Colonic mucosa (tissue), 4 donors: Measurements from ENCODE around the gene BCL7A. TPM values are rescaled to one million over a fixed set of nuclear protein-coding genes. Genes with fewer than 3 reads are reported as not detected.

ENCODE experiments used
- DNase-seq: peaks from one replicate; pipeline ENCODE4 v3.0.0-alpha.2; 2020
- H3K27ac ChIP-seq: fragments of 200-600 bp; one replicate; pipeline ENCODE4 v1.8.0; 2021
- H3K27me3 ChIP-seq: fragments of 200-600 bp; one replicate; pipeline ENCODE4 v1.8.0; 2021
- H3K36me3 ChIP-seq: fragments of 200-600 bp; one replicate; pipeline ENCODE4 v1.8.0; 2021
- H3K4me1 ChIP-seq: fragments of 200-600 bp; one replicate; pipeline ENCODE4 v1.8.0; 2021; ENCODE audit warnings: mild to moderate bottlenecking
- H3K4me3 ChIP-seq: fragments of 200-600 bp; one replicate; pipeline ENCODE4 v1.8.0; 2021
- H3K9ac ChIP-seq, 2 donors: one replicate each; pipeline ENCODE4 v1.7.0; 2013; ENCODE audit warnings: control low read depth in 2 of 2, low read depth in 2 of 2, low read length in 2 of 2
- H3K9me3 ChIP-seq: fragments of 200-600 bp; one replicate; pipeline ENCODE4 v1.8.0; 2021
- intact Hi-C: fragments of 100-400 bp; cut with DNase I; formaldehyde crosslinking; loops from one replicate; pipeline ENCODE4 v1.14.1; 2022
- total RNA-seq, 2 donors: library from RNA; stranded (reverse); fragmentation: NEBNext Ultra II Directional in 1 of 2; extraction: Animal tissue kit (Norgen Biotek cat#: 25700) in 1 of 2; gene quantifications; one replicate each; pipeline ENCODE4 v1.2.1, GENCODE V29; 2021
- TF ChIP-seq, protein P1 (sequence below): fragments of 200-600 bp; IDR thresholded peaks from one replicate; pipeline ENCODE4 v1.8.0; 2022; ENCODE audit warnings: antibody characterized with exemption, mild to moderate bottlenecking
- donor health status: healthy.
- donor health status: DM: no; HTN: no; CAD: no.
- donor health status: DM: no; HTN: no; CAD: no.

Gene BCL7A
- total RNA-seq, 2 donors from 2014 or later: 7.0 to 10.0 TPM

DNA sequence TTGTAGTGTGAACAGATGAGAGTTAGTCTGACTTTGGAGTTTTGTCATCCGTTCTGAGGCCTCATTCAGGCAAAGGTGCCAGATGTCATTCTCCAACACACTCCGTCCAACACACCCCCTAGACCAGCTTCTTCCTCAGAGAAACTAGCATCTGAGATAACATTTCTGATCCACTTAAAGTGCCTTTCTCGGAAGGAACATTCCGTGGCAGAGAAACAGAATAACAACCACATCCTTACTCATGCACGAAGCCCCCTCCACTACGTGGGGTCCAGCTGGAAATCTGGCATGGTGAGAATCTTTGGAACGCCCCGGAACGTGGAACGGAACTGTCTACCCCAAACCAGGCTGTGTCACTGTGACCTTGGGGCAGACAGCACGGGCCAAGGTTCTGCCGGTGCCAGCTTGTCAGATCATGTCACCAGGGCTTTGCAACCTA lies 17.0 kb upstream of the BCL7A start:
- Histone ChIP-seq H3K9ac (no peak overlapping the region), H3K27me3 (no peaks in the 10 kb centered on the region), H3K36me3 (no peaks in the 10 kb centered on the region), H3K27ac (no peak overlapping the region), H3K4me1 (no peaks in the 10 kb centered on the region), H3K9me3 (no peaks in the 10 kb centered on the region), H3K4me3 (no peak overlapping the region)
- TF ChIP-seq, protein P1, sequence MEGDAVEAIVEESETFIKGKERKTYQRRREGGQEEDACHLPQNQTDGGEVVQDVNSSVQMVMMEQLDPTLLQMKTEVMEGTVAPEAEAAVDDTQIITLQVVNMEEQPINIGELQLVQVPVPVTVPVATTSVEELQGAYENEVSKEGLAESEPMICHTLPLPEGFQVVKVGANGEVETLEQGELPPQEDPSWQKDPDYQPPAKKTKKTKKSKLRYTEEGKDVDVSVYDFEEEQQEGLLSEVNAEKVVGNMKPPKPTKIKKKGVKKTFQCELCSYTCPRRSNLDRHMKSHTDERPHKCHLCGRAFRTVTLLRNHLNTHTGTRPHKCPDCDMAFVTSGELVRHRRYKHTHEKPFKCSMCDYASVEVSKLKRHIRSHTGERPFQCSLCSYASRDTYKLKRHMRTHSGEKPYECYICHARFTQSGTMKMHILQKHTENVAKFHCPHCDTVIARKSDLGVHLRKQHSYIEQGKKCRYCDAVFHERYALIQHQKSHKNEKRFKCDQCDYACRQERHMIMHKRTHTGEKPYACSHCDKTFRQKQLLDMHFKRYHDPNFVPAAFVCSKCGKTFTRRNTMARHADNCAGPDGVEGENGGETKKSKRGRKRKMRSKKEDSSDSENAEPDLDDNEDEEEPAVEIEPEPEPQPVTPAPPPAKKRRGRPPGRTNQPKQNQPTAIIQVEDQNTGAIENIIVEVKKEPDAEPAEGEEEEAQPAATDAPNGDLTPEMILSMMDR: no peak
- intact Hi-C loops: no loop called here
- no peak for DNase-seq

DNA sequence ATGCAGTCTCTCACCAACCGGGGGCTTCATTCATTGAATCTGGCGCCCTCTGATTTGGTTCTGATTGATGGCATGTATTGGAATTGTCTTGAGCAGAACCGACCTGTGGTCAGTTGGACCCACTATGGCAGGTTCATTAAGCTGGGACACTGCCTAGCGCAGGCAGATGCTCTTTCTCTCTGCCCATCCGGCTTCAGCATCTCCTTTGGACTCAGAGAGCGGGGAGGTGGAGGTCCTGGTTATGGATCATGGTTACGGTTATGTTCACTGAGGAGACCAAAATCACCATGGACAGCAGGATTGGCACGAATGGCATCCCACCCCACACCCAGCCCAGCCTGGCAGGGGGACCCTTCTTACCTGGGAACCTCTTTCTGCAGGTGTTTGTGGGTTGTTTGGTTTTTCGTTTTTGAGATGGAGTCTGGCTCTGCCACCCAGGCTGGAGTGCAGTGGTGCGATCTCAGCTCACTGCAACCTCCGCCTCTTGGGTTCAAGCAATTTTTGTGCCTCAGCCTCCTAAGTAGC lies 16.4 kb upstream of the BCL7A start:
- intact Hi-C loops: no loop called here
- no peak overlapping the region for H3K9ac ChIP-seq
- no peaks in the 10 kb centered on the region for H3K4me1 ChIP-seq
- H3K27ac ChIP-seq: no peak overlapping the region
- H3K4me3 ChIP-seq: no peak overlapping the region
- no peaks in the 10 kb centered on the region for H3K36me3 ChIP-seq
- TF ChIP-seq, protein P1: no peak
- H3K27me3 ChIP-seq: no peaks in the 10 kb centered on the region
- no peaks in the 10 kb centered on the region for H3K9me3 ChIP-seq
- DNase-seq: no peak

DNA sequence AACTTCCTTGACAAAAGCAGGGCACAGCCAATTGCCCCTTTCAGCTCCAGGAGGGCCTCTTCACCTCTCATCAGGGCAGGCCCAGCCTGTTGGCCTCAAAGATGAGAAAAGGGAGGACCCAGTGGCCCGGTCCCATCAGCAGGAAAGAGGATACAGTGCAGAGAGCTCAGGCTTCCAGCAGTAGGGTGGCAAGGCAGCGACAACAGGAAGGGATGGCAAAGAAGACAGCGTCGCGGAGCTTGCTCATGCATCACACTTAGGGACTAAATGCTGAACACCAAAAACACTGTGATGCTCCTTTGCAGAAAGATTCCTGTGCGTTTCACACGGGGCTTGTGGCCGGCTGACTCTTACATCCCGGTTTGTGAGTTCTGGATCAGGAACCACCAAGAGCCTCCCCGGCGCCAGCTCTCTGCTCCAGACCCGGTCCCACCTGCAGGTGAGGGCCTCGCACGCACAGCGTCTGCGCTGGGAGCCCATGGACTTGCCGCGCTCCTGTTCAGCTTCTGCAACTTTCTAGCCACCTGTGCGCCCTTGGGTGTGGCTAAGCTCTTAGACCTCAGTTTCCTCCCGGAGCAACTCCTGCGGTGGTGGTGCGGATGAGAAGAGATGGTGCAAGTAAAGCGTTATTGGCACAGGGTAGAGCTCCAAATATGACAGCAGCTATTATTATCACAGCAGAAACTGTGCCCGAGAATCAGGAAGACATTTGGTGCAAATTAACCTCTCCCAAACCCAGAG lies 15.3 kb upstream of the BCL7A start:
- Histone ChIP-seq H3K27me3 (no peaks in the 10 kb centered on the region), H3K4me1 (no peaks in the 10 kb centered on the region), H3K9me3 (no peaks in the 10 kb centered on the region), H3K9ac (no peak overlapping the region), H3K27ac (no peak overlapping the region), H3K4me3 (no peak overlapping the region), H3K36me3 (no peaks in the 10 kb centered on the region)
- TF ChIP-seq, protein P1: no peak
- intact Hi-C loops: no loop called here
- no peak for DNase-seq

DNA sequence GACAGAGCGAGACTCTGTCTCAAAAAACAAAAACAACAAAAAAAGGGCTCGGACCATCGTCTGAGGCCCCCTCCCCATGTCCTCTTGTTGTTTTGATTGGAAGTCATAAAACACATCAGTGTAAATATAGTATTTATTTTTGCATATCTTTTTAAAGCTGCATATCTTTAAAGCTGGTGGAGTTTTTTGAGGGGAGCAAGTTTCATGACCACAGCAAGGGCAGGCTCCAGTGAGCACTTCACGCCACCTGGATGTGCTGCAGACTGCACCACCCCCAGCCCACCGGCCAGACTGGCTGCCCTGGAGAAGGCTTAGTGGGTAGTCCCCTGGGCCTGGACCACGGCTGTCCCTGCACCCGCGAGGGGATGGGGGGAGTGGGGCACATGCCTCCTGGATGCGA lies 11.9 kb upstream of the BCL7A start:
- Histone ChIP-seq H3K9me3 (no peaks in the 10 kb centered on the region), H3K4me3 (no peak overlapping the region), H3K27ac (no peak overlapping the region), H3K4me1 (no peaks in the 10 kb centered on the region), H3K27me3 (no peaks in the 10 kb centered on the region), H3K36me3 (no peaks in the 10 kb centered on the region), H3K9ac (no peak overlapping the region)
- DNase-seq: no peak
- TF ChIP-seq, protein P1: no peak
- intact Hi-C loops: no loop called here

DNA sequence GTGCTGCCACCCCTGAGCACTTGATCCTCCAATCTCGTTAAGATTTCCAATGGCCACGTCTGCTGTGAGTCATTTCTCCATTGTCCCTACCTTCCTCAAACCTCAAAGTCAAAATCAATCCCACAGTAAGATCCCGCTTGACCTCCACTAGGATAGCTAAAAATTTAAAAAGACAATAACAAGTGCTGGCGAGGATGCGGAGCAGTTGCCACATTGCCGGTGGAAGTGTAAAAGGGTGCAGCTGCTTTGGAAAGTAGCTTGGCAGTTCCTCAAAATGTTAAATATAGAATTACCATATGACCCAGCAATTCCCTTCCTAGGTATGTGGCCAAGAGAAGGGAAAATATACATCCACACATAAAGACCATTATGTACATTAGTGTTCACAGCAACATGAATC lies 9.5 kb upstream of the BCL7A start:
- no peak for DNase-seq
- intact Hi-C loops: no loop called here
- Histone ChIP-seq H3K36me3 (no peaks in the 10 kb centered on the region), H3K4me3 (no peak overlapping the region), H3K9ac (no peak overlapping the region), H3K27ac (no peak overlapping the region), H3K27me3 (no peaks in the 10 kb centered on the region), H3K4me1 (no peaks in the 10 kb centered on the region), H3K9me3 (no peaks in the 10 kb centered on the region)
- TF ChIP-seq, protein P1: no peak
